Hematopoietic multipotent progenitor cell treated with erythropoietin and hydrocortisone succinate and interleukin-3 and kit ligand, for 17 days (in vitro differentiated cells): ENCODE results near the gene DMRTC1.
"Not testable (repeated sequence)": the region's sequence is repeated elsewhere in the genome, so short reads cannot be mapped to it uniquely, and the experiment has no call there.

Experiments used
- DNase-seq: peaks from one replicate; pipeline ENCODE4 v3.0.0-alpha.2; 2015; ENCODE audit warnings: low spot score

Gene DMRTC1, protein sequence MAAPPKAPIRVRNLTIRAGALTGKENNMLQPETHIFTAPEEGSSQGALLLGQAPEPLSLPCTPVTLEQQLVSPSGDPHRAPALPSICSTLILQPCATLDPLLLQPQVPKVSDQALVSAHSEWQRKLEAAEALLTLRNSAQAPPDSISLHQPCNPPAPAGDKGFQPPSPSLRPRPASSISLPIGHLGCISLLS

DNA sequence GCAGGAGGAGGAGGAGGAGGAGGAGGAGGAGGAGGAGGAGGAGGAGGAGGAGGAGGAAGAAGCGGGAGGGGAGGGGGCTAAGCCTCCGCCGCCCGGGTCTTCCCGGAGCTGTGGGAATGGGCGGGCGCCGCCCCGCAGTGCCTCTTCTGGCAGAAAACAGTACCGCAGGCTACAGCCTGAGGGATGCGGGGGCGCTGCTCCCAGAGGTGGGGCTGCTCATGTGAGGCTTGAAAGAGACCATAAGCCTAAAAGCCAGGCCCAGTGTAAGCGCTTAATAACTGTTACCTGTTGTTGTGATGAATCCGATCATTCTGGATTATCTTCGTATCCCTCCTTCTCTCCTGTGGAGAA, at the start of gene DMRTC1:
Gene DMRTC1 (minus strand): TSS at position 19 of the 351 bp plus-strand sequence. CDS start 68,143 bp downstream, outside the sequence.
- not testable (repeated sequence) for DNase-seq

DNA sequence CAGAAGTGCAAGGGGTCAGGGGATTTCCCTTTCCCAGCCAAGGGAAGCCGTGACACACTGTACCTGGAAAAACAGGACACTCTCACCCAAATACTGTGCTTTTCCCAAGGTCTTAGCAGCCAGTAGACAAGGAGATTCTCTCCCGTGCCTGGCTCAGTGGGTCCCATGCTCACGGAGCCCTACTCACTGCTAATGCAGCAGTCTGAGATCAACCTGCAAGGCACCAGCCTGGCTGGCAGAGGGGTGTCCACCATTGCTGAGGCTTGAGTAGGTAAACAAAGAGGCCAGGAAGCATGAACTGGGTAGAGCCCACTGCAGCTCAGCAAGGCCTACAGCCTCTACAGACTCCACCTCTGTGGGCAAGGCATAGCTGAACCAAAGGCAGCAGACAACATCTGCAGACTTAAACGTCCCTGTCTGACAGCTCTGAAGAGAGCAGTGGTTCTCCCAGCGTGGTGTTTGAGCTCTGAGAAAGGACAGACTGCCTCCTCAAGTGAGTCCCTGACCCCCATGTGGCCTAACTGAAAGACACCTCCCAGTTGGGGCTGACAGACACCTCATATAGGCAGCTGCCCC, 37.3 kb upstream of the DMRTC1 start:
- not testable (repeated sequence) for DNase-seq

DNA sequence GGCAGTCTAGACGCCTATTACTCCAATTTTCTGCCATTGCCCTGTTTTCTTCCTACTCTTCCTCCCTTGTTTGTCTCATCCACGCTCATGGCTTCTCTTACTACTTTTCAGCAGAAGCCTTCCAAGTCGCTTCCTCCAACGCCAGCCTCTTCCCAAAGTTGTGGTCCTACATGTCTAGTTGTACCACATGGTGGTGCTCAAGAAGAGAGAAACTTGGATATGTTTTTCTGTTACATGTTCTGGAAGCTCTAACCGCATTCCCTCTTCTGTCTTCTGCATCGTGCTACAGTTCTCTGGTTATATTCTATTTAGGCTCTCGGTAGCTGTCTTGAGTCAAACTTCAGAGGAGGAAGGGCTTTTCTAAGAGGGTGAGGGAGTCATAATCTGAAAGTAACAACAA, 31.2 kb upstream of the DMRTC1 start:
- DNase-seq: not testable (repeated sequence)

DNA sequence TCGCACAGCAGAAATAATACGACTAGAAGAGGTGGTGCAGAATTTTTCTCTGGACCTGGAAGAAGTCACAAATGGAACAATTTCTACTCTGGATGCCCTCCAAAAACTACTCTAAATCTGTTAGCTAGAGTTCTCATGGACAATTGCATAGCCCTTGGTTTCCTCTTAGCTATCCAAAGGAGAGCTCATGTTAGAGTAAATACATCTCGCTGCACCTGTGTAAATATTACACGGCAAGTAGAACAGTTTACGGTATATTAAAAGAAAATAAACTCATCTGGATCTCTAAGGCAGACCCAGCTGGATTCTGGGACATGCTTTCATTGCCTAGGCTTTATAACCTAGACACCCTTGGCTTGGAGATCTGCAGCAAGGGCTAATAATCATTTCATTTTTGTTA, 28.2 kb upstream of the DMRTC1 start:
- not testable (repeated sequence) for DNase-seq

DNA sequence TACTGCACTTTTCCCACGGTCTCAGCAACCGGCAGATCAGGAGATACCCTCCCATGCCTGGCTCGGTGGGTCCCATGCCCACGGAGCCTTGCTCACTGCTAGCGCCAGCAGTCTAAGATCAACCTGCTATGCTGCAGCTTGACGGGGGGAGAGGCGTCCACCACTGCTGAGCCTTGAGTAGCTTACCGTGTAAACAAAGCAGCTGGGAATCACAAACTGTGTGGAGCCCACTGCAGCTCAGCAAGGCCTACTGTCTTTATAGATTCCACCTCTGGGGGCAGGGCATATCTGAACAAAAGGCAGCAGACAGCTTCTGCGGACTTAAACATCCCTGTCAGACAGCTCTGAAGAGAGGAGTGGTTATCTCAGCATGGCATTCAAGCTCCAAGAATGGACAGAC, 16.3 kb upstream of the DMRTC1 start:
- DNase-seq: not testable (repeated sequence)

DNA sequence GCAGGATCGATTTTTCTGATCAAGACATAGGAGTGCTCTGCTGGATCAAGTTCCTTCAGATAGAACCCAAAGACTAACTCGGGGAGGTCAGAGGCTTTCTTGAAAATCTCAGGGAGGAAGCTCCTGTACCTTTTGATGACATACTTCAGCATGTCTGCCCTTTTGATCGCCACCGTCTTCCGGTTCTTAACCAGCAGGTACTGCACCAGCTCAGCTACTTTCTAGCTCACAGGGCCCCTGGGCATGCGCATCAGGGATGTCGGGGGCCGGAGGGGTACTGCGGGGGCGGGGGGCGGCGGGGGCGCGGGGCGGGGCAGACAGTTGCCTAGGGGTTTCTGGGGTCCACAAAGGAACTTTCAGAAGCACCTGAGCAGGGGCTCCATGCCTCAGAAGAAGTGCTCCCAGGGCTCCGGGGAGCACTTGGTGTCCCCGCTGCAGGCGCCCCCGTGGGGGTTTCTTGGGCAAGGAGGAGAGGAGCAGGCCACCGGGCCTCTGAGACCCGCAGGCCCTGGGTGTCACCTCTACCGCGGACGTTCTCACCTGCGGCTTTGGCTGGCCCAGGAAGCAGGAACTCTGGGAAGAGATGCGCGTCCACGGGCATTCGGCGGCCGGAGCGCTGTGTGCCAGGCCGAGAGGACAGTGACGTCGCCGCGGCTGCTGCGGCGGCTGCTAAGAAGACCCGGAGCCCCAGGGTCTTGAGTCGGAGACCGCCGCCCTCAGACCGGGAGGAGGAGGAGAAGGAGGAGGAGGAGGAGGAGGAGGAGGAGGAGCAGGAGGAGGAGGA, 410 bp downstream of the DMRTC1 start:
- DNase-seq: not testable (repeated sequence)

DNA sequence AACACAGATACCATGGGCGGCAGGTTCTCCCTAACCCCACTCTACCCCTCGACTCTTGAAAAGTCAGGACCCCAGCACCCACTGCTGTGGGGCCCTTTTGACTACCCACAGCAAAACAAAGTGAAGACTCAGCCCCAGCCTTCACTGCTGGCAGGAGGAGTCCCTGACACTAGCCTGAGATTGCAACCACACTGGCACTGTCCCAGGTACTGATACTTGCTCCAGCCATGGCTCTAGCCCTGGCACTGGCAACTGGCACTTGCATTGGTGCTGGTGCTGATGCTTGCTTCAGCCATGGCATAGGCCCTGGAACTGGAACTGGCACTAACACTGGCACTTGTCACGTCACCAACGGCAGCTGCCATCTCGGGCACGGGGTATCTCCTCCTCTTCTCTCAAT, 1.4 kb downstream of the DMRTC1 start:
- not testable (repeated sequence) for DNase-seq

DNA sequence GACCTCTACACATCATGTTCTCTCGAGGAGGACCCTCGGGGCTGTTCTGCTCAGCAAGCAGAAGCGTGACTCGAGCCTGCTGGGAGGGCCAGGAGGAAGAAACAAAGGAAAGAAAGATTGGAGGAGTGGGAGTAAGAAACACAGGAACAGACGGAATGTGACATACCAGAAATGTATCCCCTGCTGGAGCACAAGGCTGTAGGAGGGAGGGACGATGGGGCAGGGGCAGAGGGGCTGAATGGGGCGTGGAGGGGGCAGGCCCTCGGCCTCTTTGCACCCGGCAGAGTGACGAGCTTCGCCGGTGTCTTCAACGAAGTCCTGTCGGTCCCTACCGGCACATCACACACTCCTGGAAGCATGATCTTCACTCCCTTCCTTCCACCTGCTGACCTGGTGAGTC, 5.7 kb downstream of the DMRTC1 start, which contains the start of gene FAM236A:
Gene FAM236A (plus strand): TSS at position 301 of the 400 bp plus-strand sequence. CDS start 57 bp downstream, at position 358.
- not testable (repeated sequence) for DNase-seq

DNA sequence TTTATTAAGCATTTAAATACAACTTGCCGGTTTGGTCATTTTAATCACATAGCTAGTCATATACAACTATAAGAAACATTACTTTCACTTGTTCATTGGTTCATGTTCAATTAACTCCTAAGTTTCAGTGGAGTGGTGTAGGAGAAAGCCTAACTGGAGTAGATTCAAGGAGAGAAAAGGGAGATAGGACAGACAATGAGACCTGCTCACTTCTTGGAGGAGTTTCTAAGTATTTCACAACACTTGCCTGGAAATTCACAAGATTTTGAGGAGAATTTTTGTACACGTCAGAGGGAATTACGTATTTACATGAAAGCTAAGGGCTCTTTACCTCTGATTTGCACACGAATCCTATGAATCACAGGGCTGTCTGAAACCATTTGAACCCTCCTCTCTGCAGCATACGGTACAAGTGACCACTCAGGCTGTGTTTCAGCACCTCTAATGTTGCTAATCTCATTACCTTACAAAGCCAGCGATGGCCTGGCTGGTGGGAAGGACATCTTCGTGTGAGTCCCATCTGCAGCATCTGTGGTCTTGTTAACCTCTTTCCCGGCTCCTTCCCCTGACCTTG, 6.7 kb downstream of the DMRTC1 start:
- DNase-seq: not testable (repeated sequence)

DNA sequence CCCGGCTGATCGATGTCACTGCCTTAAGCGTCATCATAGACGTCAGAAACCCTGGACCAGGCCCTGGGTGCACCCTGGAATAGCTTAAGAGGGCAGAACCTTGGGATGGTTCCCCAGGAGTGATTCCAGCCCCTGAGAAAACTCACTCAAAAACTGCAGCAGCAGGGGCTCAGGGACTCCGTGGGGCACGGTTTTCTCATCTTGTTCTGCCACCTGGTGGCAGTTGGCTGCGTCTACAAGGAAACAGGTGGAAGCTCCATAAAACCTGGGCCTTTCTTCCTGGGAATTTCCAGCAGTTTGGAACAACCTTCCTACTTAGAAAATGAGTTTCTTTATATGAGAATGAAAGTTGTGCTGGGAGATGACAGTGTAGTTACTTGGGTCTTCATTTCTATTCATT, 7.2 kb downstream of the DMRTC1 start:
- DNase-seq: not testable (repeated sequence)

DNA sequence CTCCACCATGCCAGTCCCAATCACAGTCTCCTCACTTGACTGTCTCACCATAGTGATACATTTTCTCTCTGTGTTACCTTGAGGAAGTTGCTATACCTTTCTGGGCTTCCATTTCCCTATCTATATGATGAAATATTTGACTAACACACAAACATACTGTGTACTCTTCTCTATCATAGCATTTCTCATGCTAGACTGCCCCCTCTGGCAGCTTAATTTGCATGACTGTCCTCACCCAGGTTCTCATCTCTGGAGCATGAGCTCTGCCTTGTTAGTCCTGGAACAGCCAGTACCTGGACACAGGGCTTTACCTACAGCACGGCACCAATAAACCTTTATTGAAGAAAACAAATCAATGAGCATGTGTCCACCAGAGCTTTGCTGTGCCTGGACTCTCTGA, 11.4 kb downstream of the DMRTC1 start:
- not testable (repeated sequence) for DNase-seq

DNA sequence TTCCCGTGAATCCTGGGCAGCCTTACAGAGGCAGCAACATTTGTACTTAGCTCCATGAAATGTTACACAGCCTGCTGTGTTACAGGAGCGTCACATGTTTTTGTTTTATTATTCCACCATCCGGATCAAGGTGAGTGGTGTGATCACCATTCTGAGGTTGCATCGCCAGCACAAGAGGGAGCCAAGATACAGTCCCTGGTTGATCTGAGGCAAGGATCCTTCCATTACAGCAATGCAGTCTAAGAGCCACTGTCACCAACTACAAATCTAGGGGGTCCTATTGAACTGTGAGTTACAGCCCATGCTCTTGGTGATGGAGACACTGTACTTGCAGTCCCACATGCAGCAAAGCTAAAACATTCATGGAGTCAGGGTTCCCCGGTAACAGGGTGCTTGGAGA, 27.5 kb downstream of the DMRTC1 start:
- DNase-seq: not testable (repeated sequence)

DNA sequence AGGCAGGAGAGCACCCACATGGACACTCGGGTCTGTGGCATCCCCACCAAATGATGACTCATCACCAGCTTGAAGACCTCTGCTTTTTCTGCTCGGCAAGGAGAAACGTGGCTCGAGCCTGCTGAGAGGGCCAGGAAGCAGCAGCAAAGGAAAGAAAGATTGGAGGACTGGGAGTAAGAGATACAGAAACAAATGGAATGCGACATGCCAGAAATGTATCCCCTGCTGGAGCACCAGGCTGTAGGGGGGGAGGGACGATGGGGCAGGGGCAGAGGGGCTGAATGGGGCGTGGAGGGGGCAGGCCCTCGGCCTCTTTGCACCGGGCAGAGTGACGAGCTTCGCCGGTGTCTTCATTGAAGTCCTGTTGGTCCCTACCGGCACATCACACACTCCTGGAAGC, 31.3 kb downstream of the DMRTC1 start, which contains the start of gene FAM236C:
Gene FAM236C (plus strand): TSS at position 301 of the 400 bp plus-strand sequence. CDS start 100 bp downstream, outside the sequence.
- DNase-seq: not testable (repeated sequence)

DNA sequence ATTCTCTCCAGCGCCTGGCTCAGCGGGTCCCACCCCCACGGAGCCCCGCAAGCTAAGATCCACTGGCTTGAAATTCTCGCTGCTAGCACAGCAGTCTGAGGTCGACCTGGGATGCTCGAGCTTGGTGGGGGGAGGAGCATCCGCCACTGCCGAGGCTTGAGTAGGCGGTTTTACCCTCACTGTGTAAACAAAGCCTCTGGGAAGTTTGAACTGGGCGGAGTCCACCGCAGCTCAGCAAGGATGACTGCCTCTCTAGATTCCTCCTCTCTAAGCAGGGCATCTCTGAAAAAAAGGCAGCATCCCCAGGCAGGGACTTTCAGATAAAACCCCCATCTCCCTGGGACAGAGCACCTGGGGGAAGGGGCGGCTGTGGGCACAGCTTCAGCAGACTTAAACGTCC, 53.9 kb downstream of the DMRTC1 start:
- DNase-seq: not testable (repeated sequence)

DNA sequence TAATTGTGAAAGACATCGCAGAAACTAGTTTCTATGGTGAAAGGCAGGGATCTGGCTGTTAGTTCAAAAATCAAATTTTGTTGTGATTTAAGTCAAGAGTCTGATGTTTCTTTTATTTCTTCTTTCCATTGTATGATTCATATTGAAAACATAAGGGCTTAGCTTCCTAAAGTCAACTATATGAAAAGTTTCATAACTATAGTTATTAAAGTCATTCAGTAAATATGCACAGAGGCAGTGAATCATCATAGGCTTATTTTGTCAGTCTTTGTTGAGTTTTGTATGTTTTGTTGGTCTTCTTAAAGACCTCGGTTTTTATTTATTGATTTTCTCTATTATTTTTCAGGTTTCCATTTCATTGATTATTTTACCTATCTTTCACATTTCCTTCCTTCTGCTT, 60.7 kb downstream of the DMRTC1 start:
- DNase-seq: not testable (repeated sequence)

DNA sequence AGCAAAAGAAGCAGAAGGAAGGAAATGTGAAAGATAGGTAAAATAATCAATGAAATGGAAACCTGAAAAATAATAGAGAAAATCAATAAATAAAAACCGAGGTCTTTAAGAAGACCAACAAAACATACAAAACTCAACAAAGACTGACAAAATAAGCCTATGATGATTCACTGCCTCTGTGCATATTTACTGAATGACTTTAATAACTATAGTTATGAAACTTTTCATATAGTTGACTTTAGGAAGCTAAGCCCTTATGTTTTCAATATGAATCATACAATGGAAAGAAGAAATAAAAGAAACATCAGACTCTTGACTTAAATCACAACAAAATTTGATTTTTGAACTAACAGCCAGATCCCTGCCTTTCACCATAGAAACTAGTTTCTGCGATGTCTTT, 106.1 kb downstream of the DMRTC1 start:
- DNase-seq: not testable (repeated sequence)

DNA sequence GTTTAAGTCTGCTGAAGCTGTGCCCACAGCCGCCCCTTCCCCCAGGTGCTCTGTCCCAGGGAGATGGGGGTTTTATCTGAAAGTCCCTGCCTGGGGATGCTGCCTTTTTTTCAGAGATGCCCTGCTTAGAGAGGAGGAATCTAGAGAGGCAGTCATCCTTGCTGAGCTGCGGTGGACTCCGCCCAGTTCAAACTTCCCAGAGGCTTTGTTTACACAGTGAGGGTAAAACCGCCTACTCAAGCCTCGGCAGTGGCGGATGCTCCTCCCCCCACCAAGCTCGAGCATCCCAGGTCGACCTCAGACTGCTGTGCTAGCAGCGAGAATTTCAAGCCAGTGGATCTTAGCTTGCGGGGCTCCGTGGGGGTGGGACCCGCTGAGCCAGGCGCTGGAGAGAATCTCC, 112.9 kb downstream of the DMRTC1 start:
- DNase-seq: not testable (repeated sequence)
